Esophagus (tissue), 2 donors: ENCODE results near the gene KCNJ16. TPM values are rescaled to one million over a fixed set of nuclear protein-coding genes. Genes with fewer than 3 reads are reported as not detected.

Source experiments
- polyA plus RNA-seq, 2 donors: library from polyadenylated mRNA; stranded (reverse); fragments of 200-250 nt; gene quantifications; one replicate each; pipeline ENCODE4 v1.2.3, GENCODE V29; 2013
- donor health status: healthy with polysubstance abuse.
- donor health status: Bipolar disorder and iron deficiency.

KCNJ16 gene
- polyA plus RNA-seq, 2 donors: 0.04 to 0.08 TPM

Other genes with a start within 250 kb of the KCNJ16 start
- gene KCNJ2, start 94.3 kb downstream of the KCNJ16 start, polyA plus RNA-seq: 1 to 10 TPM; 1.9 to 3.1 TPM